B cell (primary cell): ENCODE data around the gene SPACA6. TPM values are rescaled to one million over a fixed set of nuclear protein-coding genes. Genes with fewer than 3 reads are reported as not detected.

Source experiments
- ATAC-seq: fragments of 200-7000 bp; cut with Tn5 transposase; one replicate; pipeline ENCODE4 v1.10.0; 2021; ENCODE audit warnings: low read depth, mild to moderate bottlenecking, moderate number of reproducible peaks, moderate library complexity
- CTCF ChIA-PET: fragments of 350-600 bp; sonication (Branson Sonifier 250); formaldehyde crosslinking; loops from one replicate; lab custom pipeline; 2021; ENCODE audit warnings: antibody characterized with exemption, inconsistent platforms; lab: Charles Lee
- POLR2A ChIA-PET: fragments of 350-600 bp; sonication (Branson Sonifier 250); formaldehyde crosslinking; loops from one replicate; lab custom pipeline; 2021; ENCODE audit warnings: antibody characterized with exemption; lab: Charles Lee
- DNase-seq: peaks from one replicate; pipeline ENCODE4 v3.0.0; 2013
- H2AFZ ChIP-seq: 2 replicates; pipeline ENCODE4 v1.6.1; 2012; ENCODE audit warnings: mild to moderate bottlenecking, low read depth, low read length; ENCODE audit not compliant: insufficient read depth, poor library complexity, severe bottlenecking
- H3K27ac ChIP-seq, 2 donors: 1 replicate in 1 of 2; 2 replicates in 1 of 2; pipeline ENCODE4 v1.5.1; 2012 to 2013; ENCODE audit warnings: low read length in 2 of 2, mild to moderate bottlenecking in 2 of 2, moderate library complexity in 1 of 2
- H3K27me3 ChIP-seq, 4 experiments: fragments of 200-600 bp in 1 of 4; sonication (generic) in 1 of 4; replicated peaks in 1 of 4; 1 replicate in 2 of 4; 2 replicates in 2 of 4; pipeline versions ENCODE4 v1.6.1 to v1.7.0; 2013 to 2016; ENCODE audit warnings: low read length in 3 of 4, mild to moderate bottlenecking in 2 of 4, mixed read lengths in 1 of 4, moderate library complexity in 1 of 4; ENCODE audit not compliant: insufficient read depth in 4 of 4, control insufficient read depth in 3 of 4; ENCODE audit errors: control extremely low read depth in 1 of 4
- H3K36me3 ChIP-seq, 2 experiments: replicated peaks in 1 of 2; 1 replicate in 1 of 2; 2 replicates in 1 of 2; pipeline versions ENCODE4 v1.6.1 to v1.7.1; 2013; ENCODE audit warnings: low read length in 1 of 2; ENCODE audit not compliant: insufficient read depth in 2 of 2, control insufficient read depth in 1 of 2; ENCODE audit errors: control extremely low read depth in 1 of 2, extremely low read depth in 1 of 2
- H3K4me1 ChIP-seq, 2 donors: fragments of 200-600 bp in 1 of 2; sonication (generic) in 1 of 2; 1 replicate in 1 of 2; 2 replicates in 1 of 2; pipeline versions ENCODE4 v1.5.1 to v1.6.1; 2013 to 2017; ENCODE audit warnings: low read length in 2 of 2; ENCODE audit not compliant: control insufficient read depth in 2 of 2, insufficient read depth in 2 of 2
- H3K4me2 ChIP-seq: replicated peaks from 2 replicates; pipeline ENCODE3; 2012; ENCODE audit warnings: mild to moderate bottlenecking, low read depth, low read length; ENCODE audit not compliant: poor library complexity, severe bottlenecking
- H3K4me3 ChIP-seq, 5 experiments: fragments of 200-600 bp in 1 of 5; sonication (generic) in 1 of 5; 1 replicate in 3 of 5; 2 replicates in 2 of 5; pipeline versions ENCODE4 v1.5.1 to v1.7.0; 2011 to 2016; ENCODE audit warnings: low read length in 4 of 5, mild to moderate bottlenecking in 4 of 5, low read depth in 2 of 5, control low read depth in 1 of 5, moderate library complexity in 1 of 5; ENCODE audit not compliant: insufficient read depth in 1 of 5; ENCODE audit errors: control extremely low read depth in 1 of 5, extremely low read depth in 1 of 5
- H3K79me2 ChIP-seq: fragments of 200-600 bp; sonication (generic); one replicate; pipeline ENCODE4 v1.6.0; 2016; ENCODE audit warnings: low read length; ENCODE audit not compliant: control insufficient read depth, insufficient read depth
- H3K9ac ChIP-seq: fragments of 200-600 bp; sonication (generic); 2 replicates; pipeline ENCODE4 v1.6.1; 2017; ENCODE audit warnings: mild to moderate bottlenecking, low read length, moderate library complexity
- H3K9me3 ChIP-seq, 3 donors: one replicate each; pipeline versions ENCODE4 v1.6.1 to v1.7.1; 2013; ENCODE audit warnings: low read length in 2 of 3; ENCODE audit not compliant: control insufficient read depth in 2 of 3, insufficient read depth in 1 of 3; ENCODE audit errors: control extremely low read depth in 1 of 3
- H4K20me1 ChIP-seq: 2 replicates; pipeline ENCODE4 v1.6.0; 2012; ENCODE audit warnings: mild to moderate bottlenecking, low read length; ENCODE audit not compliant: insufficient read depth, control insufficient read depth, poor library complexity, severe bottlenecking
- H3K27ac Mint-ChIP-seq: one replicate; pipeline ENCODE4 v1.8.0; 2021; ENCODE audit warnings: mixed read lengths
- H3K27me3 Mint-ChIP-seq: one replicate; pipeline ENCODE4 v1.8.0; 2021; ENCODE audit warnings: mixed read lengths
- H3K4me1 Mint-ChIP-seq: one replicate; pipeline ENCODE4 v1.8.0; 2021; ENCODE audit warnings: mixed read lengths
- H3K4me3 Mint-ChIP-seq: one replicate; pipeline ENCODE4 v1.8.0; 2021; ENCODE audit warnings: mixed read lengths
- H3K9me3 Mint-ChIP-seq: one replicate; pipeline ENCODE4 v1.8.0; 2022; ENCODE audit warnings: mixed read lengths; ENCODE audit not compliant: insufficient read depth
- EZH2 ChIP-seq: IDR thresholded peaks from 2 replicates; pipeline ENCODE4 v1.6.1; 2012; ENCODE audit warnings: borderline replicate concordance, low read depth, mild to moderate bottlenecking, moderate library complexity, low read length; ENCODE audit not compliant: insufficient read depth, poor library complexity, severe bottlenecking
- WGBS: methylation state at CpG from one replicate; pipeline ENCODE4 v1.1.5; 2013; ENCODE audit warnings: missing lambda C conversion rate; ENCODE audit not compliant: insufficient coverage; 5-methylcytosine and 5-hydroxymethylcytosine counted together
- intact Hi-C: fragments of 100-400 bp; cut with micrococcal nuclease; formaldehyde crosslinking; loops from one replicate; pipeline ENCODE4 v1.10.0; 2022
- polyA plus RNA-seq: library from polyadenylated mRNA; depleted of rRNA; stranded (reverse); fragments of >200 nt; gene quantifications from 2 replicates; pipeline ENCODE4 v1.2.3, GENCODE V29; 2012
- total RNA-seq, 2 donors: library from RNA; stranded (reverse); fragments of 120-200 nt in 1 of 2; gene quantifications; 1 replicate in 1 of 2; 2 replicates in 1 of 2; pipeline versions ENCODE4 v1.2.3 to v1.2.4, GENCODE V29; 2013 to 2022
- TF ChIP-seq, protein P1 (sequence below): fragments of 200-600 bp; IDR thresholded peaks from one replicate; pipeline ENCODE4 v1.8.0; 2022; ENCODE audit warnings: antibody characterized with exemption, mild to moderate bottlenecking

The SPACA6 gene
- total and polyA plus RNA-seq, 2 donors (not counting 1 experiment from before 2014, with no cell fraction given), result 3.3 to 4.0 TPM

- Mint-ChIP-seq H3K4me3 (no peak overlapping the region), H3K27me3 (no peaks in the 10 kb centered on the region), H3K9me3 (no peaks in the 10 kb centered on the region), H3K27ac (no peak overlapping the region), H3K4me1 (peaks cover 40% of the 10 kb centered on the region)
- peaks cover under 1% of the 10 kb centered on the region for H3K79me2 ChIP-seq
- CTCF ChIA-PET, result interaction anchor here (0.7 kb wide), 1 partner anchor 42 kb away, joined by 3 read pairs; the partner anchor contains the start of gene FPR1
- no peak for DNase-seq
- no peak overlapping the region for H3K9ac ChIP-seq
- POLR2A ChIA-PET, result no interaction called here
- no peak overlapping the region for H3K27ac ChIP-seq
- peaks cover 0 to 13% (median 0%) of the 10 kb centered on the region in 3 donors for H3K9me3 ChIP-seq
- H4K20me1 ChIP-seq, result no peaks in the 10 kb centered on the region
- H3K27me3 ChIP-seq, result no peaks in the 10 kb centered on the region
- WGBS, result 91% methylated on average over 5 of the region's 6 CpGs
- no peak overlapping the region for H3K4me3 ChIP-seq
- H2AFZ ChIP-seq, result no peak overlapping the region
- H3K4me2 ChIP-seq, result no peak overlapping the region
- peaks cover 20 to 40% of the 10 kb centered on the region in 2 donors for H3K4me1 ChIP-seq
- TF ChIP-seq EZH2, result no peak
- no peak for ATAC-seq
- peaks cover 0 to 4% of the 10 kb centered on the region in 2 experiments for H3K36me3 ChIP-seq
- intact Hi-C loops, result no loop called here
Measured at GRCh38 chr19:51709575-51709974, 16.4 kb downstream of the SPACA6 start.

- no peak for ATAC-seq
- Histone ChIP-seq H2AFZ (no peak overlapping the region), H3K79me2 (no peaks in the 10 kb centered on the region), H3K9me3 (peaks cover 0 to 13% (median 0%) of the 10 kb centered on the region in 3 donors), H3K4me2 (no peak overlapping the region), H3K4me3 (no peak overlapping the region), H3K36me3 (peaks cover 0 to 3% of the 10 kb centered on the region in 2 experiments), H3K27me3 (no peaks in the 10 kb centered on the region), H3K27ac (no peak overlapping the region), H3K4me1 (peaks cover 16 to 34% of the 10 kb centered on the region in 2 donors), H4K20me1 (no peaks in the 10 kb centered on the region), H3K9ac (no peak overlapping the region)
- Mint-ChIP-seq H3K4me1 (peaks cover 41% of the 10 kb centered on the region), H3K9me3 (peaks cover 2% of the 10 kb centered on the region), H3K4me3 (peak overlapping the region; percentile 24), H3K27ac (no peak overlapping the region), H3K27me3 (no peaks in the 10 kb centered on the region)
- POLR2A ChIA-PET, result no interaction called here
- TF ChIP-seq, protein P1, sequence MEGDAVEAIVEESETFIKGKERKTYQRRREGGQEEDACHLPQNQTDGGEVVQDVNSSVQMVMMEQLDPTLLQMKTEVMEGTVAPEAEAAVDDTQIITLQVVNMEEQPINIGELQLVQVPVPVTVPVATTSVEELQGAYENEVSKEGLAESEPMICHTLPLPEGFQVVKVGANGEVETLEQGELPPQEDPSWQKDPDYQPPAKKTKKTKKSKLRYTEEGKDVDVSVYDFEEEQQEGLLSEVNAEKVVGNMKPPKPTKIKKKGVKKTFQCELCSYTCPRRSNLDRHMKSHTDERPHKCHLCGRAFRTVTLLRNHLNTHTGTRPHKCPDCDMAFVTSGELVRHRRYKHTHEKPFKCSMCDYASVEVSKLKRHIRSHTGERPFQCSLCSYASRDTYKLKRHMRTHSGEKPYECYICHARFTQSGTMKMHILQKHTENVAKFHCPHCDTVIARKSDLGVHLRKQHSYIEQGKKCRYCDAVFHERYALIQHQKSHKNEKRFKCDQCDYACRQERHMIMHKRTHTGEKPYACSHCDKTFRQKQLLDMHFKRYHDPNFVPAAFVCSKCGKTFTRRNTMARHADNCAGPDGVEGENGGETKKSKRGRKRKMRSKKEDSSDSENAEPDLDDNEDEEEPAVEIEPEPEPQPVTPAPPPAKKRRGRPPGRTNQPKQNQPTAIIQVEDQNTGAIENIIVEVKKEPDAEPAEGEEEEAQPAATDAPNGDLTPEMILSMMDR, result no peak
- TF ChIP-seq EZH2, result no peak
- no peak for DNase-seq
- CTCF ChIA-PET, result no interaction called here
- WGBS, result 100% methylated on average over 2 of the region's 2 CpGs
- intact Hi-C loops, result no loop called here
Measured at GRCh38 chr19:51710163-51710562, 17.0 kb downstream of the SPACA6 start.
